Activated CD4-positive, CD25-positive, alpha-beta regulatory T cell treated with anti-CD3 and anti-CD28 coated beads, Interleukin-2, amount 50 U/mL, for 24 hours (primary cell): ENCODE results near the gene FBXO42.

Experiments
- ATAC-seq, 2 donors: fragments of 150-1000 bp; cut with Tn5 transposase; one replicate each; pipeline ENCODE4 v1.10.0; 2021; ENCODE audit warnings: mild to moderate bottlenecking in 1 of 2, moderate library complexity in 1 of 2

Gene FBXO42

DNA sequence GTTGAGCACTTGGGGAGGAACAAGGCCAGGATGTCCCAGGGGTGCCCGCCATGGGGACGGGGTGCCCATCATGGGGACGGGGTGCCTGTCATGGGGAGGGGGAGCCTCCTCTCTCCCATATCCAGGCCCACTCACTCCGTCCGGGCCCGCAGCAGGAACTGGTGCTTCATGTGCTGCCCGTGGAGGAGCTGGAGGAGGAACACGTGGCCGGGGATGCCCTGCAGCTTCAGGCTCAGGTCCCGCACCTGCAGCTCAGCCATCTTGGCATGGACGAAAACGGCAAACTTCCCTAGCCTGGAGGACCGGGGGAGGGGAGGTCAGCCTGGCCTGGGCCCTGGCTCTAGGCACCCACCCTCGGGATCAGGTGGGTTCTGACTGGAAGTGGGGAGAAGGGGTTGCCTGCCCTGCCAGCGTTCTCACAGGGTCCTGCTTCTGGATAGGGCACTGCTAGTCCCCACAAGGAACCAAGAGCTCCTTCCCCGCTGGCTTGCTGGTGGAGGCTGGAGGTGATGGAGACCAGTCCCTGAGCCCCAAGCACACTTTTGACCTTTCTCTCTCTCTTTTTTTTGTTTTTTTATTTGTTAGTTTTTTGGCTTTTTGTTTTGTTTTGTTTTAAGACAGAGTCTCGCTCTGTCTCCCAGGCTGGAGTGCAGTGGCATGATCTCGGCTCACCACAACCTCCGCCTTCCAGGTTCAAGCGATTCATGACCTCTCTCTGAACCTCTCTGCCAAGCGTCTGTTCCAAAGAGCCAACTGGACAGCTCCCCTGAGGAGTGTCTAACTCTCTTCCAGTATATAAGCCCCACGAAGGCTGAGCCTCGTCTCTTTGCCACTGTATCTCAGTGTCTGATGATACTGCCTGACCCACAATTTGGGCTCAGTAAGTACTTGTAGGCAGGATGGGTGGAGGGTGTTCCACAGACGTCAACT, 149.7 kb downstream of the FBXO42 start:
- ATAC-seq = no peak

DNA sequence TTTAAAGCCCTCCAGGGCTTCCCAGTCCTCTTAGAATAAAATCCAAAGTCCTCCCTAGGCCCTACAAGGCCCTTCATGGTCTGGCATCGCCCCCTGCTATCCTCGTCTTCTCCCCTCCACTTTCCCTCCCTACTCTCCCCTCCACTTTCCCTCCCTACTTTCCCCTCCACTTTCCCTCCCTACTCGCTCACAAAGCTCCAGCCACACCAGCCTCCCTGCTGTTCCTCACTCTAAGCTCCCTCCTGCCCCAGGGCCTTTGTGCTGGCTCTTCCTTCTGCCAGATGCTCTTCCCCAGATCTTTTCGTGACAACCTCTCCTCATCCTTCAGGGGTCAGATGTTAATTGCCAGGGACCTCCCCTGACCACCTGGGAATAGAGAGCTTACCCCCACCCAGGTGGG, 152.6 kb downstream of the FBXO42 start:
- no peak for ATAC-seq

DNA sequence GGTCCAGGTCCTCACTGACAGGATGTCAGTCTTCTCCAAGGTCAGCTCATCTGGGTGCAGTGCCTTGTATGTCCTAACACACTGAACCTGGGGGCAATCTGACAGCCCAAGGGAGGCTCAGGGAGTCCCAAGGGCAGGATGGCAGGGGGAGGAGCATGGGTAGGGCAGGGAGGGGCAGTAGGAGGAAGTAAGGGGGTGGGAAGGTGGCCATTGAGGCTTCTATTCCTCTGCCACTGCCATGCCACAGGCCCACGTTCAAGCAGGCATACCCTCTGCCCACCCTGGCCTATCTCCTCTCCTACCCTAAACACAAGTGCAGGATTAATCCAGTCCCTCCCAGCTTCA, 153.2 kb downstream of the FBXO42 start:
- ATAC-seq = no peak

GRCh38 chr1:16198444-16199156, 153.7 kb downstream of the FBXO42 start:
- ATAC-seq = no peak

DNA sequence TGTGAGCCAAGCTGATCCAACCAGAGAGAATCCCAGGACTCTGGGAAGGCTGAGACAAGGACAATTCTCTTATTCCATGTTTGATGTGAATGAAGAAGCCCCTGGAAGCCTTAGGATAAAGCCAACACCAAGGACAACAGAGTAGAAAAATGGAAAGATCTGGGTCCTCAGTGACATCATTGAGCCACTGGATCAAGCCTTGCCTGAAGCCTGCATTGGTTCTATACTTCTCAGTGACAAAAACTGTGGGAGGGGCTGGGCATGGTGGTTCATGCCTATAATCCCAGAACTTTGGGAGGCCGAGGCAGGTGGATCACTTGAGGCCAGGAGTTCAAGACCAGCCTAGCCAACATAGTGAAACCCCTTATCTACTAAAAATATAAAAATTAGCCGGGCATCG, 155.4 kb downstream of the FBXO42 start:
- ATAC-seq = no peak
